Ammon's horn (tissue), 1 donor: Measurements from ENCODE around the gene PPP1R9B.

ENCODE experiments used
- DNase-seq: peaks from one replicate; pipeline ENCODE4 v3.0.0-alpha.2; 2016; ENCODE audit warnings: low spot score

Gene PPP1R9B

DNA sequence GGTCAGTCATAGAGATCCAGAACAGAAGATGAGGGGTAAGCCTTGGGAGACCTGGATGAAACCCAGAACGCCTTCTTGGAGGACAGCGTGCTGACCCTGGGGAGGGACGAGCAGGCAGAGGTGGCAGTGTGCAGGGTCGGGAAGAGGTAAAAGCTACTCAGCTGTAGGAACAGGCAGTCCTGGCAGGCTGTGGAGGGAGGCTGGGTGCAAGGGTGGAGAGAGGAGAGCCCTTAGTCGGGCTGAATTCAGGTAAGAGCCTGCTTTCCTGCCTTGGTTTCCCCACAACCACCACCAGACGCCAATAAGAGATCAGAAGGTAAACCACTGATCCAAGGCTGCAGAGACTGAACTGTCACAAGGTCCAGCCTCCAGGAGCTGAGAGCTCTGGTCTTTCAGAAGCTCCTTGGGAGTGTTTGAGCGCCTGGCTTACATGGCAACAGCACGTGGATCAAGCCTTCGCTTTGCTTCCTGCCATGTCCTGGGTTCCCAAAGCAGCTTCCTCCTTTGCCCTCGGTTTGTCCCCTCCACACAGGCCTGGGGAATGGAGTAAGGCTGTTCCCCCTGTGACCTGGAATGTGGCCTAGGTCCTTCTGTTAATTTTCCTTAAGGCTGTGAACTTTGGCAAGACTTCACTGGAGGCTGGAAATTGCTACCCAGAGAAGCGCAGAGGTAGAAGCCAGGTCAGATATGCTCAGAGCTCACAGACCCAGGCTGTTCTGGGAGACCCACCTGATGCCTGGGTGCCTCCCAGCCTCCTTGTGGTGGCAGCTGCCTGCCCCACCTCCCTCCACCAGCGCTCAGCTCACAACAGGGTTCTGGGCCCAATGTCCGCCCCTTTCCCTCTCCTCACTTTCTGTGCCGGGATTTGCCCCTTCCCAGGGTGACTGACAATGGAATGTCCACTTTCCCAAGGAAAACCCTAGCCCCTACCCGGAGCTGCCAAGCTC is 59.2 kb downstream of the PPP1R9B start:
- DNase-seq = no peak

DNA sequence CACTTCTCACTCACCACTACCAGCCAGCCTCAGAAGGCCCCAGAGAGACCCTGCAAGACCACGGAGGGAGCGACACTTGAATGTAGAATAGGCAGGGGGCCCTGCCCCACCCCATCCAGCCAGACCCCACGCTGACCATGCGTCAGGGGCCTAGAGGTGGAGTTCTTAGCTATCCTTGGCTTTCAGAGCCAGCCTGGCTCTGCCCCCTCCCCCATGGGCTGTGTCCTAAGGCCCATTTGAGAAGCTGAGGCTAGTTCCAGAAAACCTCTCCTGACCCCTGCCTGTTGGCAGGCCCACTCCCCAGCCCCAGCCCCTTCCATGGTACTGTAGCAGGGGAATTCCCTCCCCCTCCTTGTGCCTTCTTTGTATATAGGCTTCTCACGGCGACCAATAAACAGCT is 60.4 kb downstream of the PPP1R9B start:
- DNase-seq = no peak

DNA sequence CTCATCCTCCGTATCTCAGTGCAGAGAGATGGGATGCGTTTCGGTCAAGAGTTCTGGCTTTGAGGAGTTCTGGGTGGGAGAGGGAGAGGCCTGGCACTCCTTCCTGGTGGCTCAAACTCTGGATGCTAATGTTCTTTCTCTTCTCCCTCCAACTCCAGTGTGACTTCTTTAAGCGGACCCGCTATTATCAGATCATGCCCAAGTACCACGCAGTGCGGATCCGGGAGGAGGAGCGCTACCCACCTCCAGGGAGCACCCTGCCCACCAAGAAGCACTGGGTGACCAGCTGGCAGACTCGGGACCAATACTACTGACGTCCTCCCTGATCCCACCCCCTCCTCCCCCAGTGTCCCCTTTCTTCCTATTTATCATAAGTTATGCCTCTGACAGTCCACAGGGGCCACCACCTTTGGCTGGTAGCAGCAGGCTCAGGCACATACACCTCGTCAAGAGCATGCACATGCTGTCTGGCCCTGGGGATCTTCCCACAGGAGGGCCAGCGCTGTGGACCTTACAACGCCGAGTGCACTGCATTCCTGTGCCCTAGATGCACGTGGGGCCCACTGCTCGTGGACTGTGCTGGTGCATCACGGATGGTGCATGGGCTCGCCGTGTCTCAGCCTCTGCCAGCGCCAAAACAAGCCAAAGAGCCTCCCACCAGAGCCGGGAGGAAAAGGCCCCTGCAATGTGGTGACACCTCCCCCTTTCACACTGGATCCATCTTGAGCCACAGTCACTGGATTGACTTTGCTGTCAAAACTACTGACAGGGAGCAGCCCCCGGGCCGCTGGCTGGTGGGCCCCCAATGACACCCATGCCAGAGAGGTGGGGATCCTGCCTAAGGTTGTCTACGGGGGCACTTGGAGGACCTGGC is 61.3 kb downstream of the PPP1R9B start:
- no peak for DNase-seq

DNA sequence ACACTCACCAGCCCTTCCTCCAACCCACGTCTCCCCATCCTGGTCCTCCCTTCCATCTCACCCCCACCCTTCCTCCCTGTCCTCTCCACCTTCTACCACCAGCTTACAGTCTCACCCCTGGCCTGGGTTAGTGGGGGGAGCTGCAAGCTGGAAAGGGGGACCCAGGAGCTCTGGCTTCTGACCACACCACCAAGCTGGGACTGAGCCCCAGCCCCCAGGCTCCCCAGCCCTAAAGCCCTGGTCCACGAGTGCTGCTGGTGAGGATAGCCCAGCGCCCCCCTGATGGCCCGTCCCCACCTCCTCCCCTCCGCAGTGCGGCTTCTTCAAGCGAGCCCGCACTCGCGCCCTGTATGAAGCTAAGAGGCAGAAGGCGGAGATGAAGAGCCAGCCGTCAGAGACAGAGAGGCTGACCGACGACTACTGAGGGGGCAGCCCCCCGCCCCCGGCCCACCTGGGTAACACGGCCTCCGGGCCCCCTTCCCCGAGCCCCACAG is 62.5 kb downstream of the PPP1R9B start:
- DNase-seq = no peak

- peak; percentile 54 for DNase-seq
Observed at GRCh38 chr17:50087246-50087911, 63.1 kb downstream of the PPP1R9B start.
